Retina (tissue), 1 donor: ENCODE measurements around the gene TRAPPC3.

Experiments used
- DNase-seq: peaks from one replicate; pipeline ENCODE4 v3.0.0-alpha.2; 2016

Gene TRAPPC3

DNA sequence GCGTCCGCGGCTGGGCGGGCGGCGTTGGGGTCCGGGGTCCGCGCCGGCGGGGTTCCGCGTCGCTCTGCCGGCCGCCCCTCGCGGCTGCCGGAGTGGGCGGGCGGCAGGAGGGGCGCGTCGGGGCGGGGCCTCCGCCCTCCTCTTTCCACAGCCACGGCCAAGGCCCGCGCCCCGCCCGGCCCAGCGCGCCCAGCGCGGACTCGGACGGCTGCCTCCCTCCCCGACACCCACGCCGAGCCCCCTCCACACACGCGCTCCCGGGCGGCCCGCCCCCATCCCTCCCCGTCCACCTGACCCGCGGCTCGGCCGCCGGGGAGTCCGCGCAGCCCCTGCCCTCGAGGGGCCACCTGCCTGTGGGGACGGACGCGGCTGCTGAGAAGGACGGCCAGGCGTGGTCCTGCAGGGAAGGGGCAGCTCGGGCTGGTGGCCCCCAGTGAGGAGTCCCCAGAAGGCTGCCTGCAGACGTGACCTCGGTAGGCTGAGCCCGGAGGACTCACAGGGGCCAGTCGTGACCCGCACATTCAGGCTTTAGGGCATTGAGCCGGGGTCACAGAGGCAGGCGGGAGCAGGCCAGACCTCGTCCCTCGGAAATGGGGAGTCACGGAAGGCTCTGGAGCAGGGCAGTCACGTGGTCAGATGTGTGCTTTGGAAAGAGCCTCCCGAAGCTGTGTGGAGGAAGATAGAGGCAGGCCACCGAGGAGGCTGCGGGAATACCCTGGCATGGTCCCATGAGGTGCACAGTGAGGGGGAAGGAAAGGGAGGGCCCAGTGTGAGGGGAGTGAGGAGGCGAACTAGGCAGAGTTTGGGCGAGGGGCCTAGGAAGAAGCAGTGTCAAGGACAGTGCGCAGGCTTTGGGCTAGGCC is 23.9 kb downstream of the TRAPPC3 start, which contains the start of gene COL8A2:
COL8A2 (minus strand) TSS at position 94 of the 863 bp plus-strand sequence. CDS start 24,980 bp downstream, outside the sequence.
- peak; percentile 44 for DNase-seq

DNA sequence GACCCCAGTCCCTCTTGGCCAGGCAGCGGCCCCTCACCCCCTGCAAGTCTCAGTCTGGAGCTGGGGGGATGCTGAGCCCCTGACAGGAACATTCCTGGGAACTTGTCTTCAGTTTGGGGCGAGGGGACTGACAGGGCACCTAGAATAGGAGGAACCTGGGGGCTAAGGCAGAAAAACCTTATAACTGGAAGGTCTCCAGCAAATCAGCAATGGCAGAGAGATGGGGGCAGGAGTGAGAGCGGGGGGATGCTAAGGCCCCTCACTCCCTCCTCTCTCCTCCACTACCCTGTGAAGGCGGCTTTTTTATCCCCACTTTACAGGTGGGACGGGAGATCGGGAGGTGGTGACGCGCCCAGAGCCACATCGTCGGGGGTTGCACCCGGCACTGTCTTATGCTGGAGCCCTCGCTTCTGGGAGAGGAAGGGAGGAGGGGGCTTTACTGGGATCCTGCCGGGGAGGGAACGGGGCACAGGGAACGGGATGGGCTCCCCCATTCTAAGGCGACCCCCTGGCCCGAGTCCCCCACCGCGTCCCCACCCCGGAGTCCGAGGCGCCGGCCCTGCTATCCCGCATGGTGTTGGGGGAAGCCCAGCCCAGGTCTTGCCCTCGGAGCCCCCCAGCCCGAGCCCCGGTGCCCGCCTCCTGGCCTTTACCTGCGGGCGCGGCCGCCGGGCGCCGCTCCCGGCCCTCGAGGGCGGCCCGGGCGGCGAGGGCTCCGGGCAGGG is 24.7 kb downstream of the TRAPPC3 start:
- peak; percentile 20 for DNase-seq

DNA sequence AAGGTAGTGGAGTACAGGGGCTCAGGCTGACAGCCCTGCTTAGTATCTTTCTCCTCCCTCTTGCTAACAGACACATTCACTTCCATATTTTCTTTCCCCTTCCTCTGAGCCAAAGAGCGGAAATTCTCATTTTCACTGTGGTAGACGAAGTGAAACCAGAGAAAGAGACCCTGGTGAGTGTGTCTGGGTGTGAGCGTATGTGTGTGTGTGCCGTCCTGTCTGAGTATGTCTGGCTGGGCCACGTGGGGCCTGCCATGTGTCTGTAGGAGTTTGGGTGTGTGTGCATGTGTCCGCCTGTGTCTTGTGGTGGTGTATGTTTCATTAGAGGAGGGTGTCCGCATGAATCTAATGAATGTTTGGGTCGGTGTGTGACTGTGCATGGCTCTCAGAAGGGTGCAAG is 25.9 kb downstream of the TRAPPC3 start:
- no peak for DNase-seq

DNA sequence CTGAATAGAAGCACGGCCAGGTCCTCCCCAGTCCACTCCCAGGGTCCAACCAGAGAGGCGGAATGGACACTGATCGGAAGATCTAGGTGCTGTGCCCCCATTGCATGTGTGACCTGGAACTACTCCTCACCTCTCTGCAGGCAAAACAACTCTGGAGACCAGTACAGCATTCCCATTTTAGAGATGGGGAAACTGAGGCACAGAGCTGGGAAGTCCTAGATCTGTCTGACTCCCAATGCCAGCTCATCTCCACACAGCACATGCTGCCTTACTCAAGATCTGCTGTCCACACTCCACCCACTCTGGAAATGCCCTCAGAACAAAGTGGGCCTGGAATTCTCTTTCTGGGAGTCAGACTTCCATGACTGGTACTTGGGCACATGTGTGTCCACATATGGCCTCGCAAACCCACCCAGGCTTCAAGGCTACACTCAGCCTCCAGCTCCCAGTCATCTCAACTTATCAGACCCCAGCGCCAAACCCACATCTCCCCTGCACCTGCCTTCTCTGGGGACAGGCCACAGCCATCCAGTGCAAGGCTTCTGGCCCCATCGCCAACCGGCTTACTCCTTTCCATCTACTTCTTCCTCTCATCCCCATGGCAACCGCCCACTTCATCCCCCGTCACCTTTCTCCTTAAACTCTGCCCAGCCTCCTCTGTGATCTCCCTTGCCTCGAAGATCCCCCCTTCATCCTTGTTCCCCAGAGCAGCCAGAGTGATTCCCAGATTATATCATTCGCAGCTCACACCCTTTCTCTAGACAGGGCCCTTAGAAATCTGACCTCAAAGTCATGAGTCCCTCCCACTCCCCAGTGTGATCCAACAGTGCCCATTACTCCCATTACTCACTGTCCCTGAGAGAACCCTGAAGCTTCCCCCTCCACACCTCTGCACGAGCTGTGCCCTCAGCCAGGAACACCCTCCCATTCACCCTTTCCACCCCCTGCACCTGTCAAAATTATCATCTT is 26.9 kb downstream of the TRAPPC3 start:
- no peak for DNase-seq

DNA sequence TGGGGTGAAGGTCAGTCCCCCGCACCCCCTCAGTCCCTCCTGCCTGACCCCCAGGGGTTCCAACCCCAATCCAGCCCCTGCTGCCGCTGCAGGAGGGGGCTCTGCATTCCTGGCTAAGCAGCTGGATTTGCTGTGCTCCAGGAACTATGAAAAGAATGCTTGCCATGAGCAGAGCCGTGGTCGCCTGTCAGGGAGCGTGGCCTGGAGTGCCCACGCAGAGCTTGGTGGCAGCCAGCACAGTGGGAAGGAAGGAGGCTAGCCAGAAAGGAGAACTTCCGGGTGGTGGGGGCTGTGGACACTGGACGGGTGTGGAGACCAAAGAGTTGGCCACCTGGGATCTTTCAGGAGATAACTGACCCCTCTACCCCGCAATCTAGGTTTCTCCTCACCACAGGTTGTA is 29.8 kb downstream of the TRAPPC3 start:
- DNase-seq: no peak

DNA sequence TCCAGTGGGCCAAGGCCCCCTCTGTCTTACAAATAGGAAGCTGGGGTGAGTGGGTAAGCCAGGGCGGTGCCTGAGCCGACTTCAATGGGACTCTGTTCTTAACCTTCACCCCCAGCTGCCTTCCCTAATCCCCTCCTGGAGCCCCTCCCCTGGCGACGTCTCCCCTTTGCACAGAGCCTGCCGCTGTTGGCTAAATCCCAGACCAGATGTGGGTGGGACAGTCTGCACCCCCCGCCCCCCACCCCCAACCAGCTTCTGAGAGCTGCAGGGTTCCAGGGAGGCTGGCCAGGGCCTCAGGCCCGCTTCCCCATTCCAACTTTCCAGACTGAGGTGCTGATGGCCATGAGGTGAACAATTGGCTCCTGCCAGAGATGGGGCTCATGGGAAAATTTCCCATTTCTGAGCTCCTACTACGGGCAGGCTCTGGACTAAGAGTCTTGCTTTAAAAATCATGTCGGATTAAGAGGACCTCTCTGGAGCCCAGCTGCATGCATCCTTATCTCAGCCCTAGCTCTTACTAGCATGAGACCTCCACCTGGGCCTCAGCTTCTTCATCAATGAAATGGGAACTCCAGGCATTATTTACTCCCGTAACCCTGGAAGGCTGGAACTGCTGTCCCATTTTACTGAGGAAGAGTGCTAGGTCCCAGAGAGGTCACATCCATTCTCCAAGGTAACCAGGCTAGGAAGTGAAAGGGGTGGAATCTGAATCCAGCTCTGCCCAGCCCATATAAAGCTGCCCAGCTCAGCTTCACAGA is 30.7 kb downstream of the TRAPPC3 start:
- no peak for DNase-seq

DNA sequence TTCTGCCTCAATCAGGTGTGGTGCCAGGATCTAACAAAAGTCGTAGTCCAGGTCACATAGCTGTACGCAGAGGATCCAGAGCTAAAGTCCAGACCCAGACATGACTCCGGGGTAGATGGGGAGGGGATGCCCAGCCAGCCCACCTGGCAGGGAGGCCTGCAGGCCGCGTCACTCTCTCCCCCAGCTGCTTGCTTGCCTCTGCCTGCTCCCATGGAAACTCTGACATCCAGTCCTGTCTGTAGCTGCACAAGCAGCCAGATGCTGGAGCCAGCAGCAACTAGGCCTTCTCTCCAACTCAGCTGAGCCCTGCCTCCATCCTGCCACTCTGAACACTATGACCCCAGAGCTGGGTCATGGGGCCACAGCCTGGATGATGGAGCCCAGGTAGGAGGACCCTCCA is 32.4 kb downstream of the TRAPPC3 start:
- DNase-seq: no peak

DNA sequence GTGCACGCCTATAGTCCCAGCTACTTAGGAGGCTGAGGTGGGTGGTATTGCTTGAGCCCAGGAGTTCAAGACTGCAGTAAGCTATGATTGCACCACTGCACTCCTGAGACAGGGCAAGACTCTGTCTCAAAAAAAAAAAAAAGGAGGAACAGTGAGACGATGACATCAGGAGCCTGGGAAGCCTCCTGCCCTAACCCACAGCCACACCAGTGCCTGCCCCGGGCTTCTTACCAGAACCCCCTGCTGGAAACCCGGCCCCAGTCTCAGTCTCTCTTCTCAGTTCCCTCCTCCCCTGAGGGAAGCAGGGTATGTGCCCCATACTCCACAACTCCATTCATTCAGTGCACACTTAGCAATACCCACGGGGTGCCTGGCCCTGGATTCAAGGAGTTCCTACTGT is 33.4 kb downstream of the TRAPPC3 start:
- DNase-seq: no peak

DNA sequence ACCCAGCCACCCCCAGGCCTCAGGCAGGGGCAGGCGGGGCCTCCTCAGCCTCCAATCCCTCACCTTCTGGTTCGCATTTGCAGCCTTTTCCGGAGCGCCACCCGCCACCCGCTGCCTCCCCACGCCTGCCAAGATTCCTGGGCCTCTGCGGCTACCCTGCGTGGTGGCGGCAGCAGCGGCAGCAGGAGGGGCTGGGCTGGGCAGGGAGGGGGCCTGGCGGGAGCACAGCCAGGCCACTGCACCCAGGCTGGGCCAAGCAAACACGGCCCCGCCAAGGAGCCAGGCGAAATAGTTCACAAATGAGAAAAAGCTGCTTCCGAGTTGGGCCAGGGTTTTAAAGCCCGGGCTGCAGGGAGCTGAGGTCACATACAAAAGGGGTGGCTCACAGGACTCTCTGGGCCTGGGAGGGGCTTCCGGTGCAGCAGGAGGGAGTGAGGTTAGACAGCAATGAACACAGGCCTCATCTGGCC is 34.1 kb downstream of the TRAPPC3 start:
- peak; percentile 52 for DNase-seq

DNA sequence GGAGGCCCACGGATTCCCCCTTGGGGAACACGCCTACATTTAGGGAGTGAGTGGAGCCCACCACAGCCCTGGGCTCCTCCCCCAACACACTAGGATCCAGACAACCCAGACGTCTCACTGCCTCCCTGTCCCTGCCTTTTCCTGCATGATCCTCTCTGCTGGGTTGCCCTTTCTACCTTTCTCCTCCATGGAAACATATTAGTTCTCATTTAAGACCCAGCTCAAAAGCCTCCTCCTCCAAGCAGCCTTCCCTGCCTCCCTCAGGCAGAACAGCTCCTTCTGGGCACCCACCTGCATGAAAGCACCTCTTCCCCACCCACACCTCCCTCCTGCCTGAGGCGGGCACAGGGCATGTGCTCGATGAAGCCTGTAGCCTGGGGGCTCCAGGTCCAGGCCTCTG is 34.9 kb downstream of the TRAPPC3 start:
- no peak for DNase-seq

DNA sequence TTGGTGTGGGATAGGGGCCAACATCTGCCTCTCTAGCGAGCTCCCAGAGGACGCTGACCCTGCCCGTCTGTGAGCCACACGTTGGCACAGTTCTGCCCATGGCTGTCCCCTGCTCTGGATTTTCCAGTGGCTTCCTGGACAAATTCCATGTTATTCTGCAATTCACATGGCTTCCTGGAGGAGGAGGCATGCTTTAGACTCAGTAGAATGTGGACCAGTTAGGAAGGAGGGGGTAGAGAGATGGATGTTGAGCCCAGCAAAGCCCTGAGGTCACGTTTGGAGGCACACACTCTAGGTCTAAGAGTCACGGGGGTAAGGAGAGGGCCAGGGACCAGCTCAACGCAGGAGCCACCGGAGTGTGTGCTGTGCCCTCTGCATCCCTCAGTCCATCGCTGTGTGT is 36.5 kb downstream of the TRAPPC3 start:
- no peak for DNase-seq

DNA sequence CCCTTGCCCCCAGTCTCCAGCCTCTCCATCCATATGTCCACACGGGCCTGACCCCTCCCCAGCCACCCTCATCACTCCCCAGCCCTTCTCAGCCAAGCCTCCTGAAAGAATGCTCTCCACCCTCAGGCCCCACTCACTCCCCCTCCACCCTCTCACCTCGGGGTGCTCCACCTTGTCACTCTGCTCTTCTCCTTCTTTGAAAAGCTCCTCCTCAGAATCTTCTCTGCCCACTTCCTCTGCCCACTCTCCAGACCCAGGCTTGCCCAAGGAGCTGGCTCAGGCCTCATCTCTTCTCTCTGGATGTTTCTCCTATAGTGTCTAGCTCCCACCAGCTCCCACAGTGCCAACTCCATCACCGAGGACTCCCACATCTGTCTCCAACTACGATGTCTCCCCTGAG is 38.1 kb downstream of the TRAPPC3 start:
- no peak for DNase-seq

DNA sequence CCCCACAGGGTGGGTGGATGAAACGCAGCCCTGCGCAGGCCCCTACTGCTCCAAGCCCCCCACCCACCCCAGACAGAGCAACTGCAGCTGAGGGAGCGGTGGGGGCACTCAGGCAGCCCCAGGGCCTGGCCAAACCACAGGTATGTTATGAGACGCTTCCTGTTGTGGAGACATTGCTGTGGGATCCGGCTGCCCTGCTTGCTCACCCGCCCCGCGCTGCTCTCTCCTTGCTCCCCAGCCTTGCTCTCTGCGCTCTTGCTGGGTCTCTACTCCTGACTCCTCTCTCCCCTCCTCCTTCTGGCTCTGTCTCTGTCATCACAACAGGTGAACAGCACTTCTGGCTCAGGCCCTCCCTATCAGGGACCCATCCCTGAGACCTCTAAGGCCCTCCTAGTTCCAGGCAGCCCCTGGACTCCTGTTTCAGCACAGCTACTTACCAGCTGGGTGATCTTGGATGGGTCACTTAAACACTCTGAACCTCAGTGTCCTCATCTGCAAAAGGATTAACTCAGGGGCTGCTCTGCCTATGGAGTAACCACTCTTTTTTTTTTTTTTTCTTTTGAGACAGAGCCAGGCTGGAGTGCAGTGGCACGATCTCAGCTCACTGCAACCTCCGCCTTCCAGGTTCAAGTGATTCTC is 40.1 kb downstream of the TRAPPC3 start:
- DNase-seq: no peak

DNA sequence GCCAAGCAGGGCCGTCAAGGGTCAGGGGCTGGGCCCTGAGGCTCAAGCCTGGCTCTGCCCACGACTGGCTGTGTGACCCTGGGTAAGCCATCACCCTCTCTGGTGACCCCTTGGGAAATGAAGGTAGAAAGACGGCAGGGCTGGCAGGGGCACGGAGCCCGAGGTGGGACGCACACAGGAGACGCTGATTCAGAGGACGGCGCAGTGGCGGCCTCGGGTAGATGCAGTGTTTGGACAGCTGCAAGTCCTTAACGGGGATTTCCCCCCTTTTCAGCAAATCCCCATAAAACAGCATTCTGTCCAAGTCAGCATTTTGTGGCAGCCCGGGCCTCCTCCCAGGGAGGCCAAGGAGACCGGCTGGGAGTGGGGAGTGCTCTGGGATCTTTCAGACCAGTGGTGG is 41.0 kb downstream of the TRAPPC3 start:
- DNase-seq: no peak

DNA sequence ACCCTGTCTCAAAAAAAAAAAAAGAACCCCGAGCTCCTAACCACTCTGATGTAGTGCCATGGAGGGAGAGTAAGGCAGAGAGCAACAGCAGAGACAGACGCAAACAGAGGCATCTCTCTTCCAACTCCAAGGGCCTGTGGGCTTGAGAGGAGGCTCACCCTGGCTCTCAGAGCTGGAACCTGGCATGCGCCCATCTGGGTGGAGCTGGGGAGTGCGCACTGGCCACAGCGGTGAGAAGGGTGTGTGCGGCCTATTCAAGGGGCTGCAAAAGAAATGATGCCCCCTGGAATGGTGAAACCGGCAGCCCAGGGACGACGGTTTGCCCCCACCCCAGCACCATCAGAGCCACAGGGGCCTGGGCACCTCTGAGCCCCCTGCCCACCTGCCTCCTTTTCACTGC is 41.9 kb downstream of the TRAPPC3 start:
- no peak for DNase-seq

DNA sequence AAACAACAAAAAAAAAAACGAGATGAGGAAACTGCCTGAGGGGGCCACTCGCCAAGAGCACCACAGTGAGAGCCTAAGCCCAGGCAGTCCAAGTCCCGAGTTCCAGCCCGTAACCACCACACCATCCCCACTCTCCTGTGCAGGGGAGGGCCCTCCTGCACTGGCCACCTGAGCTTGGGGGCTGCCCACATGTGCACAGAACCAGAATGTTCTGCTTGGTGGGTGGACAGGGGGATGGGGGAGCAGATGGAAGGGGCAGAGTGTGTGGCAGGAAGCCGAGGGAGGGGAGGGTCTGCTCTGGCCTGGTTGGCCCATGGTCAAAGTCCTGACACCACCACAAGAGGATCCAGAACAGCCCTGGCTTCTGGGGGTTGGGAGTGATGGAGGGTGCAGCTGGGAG is 43.0 kb downstream of the TRAPPC3 start:
- no peak for DNase-seq

DNA sequence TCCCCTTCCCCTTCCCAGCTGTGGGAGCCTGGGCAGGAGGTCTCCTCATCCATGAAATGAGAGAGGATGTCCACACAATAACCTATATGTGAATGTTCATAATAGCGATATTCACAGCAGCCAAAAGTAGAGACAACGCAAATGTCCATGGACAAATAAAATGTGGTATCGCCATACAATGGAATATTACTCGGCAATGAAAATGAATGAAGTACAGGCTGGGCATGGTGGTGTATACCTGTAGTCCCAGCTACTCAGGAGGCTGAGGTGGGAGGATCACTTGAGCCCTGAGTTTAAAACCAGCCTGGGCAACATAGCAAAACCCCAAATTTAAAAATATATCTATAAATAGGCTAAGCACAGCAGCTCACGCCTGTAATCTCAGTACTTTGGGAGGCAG is 47.7 kb downstream of the TRAPPC3 start:
- DNase-seq: no peak

DNA sequence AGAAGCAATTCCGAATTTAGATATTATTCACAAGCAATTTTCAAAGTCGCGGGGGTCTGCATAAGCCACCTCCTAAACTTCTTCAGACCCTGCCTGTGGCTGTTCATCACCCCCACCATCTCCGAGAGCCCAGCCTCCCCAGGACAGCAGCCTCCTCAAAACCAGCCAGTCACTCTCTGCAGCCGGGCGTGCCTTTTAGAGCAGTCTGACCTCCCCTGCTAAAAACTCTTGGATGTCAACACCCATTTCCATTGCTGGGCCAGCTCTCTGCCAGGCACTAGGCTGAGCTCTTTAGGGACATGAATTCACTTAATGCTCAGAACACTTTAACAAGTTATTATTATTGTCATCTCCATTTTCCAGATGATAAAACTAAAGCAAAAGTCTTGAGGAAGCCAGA is 48.9 kb downstream of the TRAPPC3 start:
- DNase-seq: no peak

DNA sequence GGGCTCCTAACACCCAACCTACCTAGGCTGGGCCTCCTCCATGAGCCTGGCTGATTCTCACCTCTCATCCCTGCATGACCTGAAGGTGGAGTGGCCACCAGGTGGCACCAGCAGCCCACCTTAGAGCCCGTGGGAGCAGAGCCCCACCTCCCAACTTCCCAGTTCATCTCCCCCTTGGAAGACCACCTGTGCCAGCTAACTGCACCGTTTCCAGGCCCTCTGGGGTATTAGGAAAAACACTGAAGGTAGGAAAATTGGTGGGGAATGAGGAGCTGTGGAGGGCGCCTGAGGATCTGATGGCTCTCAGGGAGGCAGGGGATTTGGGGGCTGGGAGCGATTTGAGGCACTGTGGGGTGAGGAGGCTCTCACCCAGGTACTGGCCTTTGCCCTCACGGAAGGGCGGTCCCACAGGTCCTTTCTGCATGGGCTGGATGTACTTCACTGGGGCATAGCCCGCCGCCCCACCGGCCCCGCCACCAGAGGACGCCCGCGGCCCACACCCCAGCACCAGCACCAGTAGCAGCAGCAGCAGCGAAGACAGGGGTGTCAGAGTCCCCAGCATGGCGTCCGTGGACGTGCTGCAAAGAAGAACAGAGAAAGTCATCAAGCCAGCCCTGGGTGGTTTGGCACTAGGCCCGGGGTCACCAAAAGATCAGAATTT is 49.5 kb downstream of the TRAPPC3 start:
- DNase-seq: peak; percentile 86

DNA sequence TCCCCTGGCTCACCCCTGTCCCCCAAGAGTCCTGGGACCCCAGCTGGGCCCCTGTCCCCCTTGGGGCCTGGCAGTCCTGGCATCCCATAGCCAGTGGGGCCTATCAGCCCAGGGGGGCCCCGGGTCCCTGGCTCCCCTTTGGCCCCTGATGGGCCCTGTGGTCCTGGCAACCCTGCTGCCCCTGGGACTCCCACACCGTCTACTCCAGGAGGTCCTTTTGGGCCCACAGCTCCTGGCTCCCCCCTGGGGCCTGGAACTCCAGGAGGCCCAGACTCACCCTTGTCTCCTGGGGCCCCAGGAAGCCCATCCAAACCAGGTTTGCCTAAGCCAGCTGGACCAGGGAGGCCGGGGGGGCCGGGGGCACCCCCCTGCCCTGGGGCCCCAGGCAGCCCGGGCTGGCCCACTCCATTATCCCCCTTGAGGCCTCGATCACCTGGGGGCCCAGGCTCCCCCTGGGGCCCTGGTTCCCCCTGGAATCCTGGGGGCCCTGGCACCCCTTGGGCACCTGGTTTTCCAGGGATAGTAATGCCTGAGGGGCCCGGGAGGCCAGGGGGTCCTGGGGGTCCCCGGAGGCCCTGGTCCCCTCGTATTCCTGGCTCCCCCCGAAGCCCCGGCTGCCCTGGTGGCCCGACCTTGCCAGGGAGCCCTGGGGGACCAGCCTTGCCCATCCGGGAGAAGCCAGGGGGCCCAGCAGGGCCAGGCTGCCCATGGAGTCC is 50.5 kb downstream of the TRAPPC3 start:
- no peak for DNase-seq
